Endothelial cell of umbilical vein (primary cell): ENCODE data around the gene NEURL1B.

Experiments
- CTCF ChIP-seq, 2 donors: IDR thresholded peaks; 1 replicate in 1 of 2; 2 replicates in 1 of 2; pipeline ENCODE4 v1.5.1; 2011; ENCODE audit warnings: low read length in 2 of 2, mild to moderate bottlenecking in 2 of 2, moderate library complexity in 2 of 2, control low read depth in 1 of 2, inconsistent platforms in 1 of 2, low read depth in 1 of 2; ENCODE audit not compliant: insufficient read depth in 1 of 2; ENCODE audit errors: extremely low read depth in 1 of 2
- EZH2 ChIP-seq: IDR thresholded peaks from 2 replicates; pipeline ENCODE4 v1.6.1; 2012; ENCODE audit warnings: borderline replicate concordance, low read depth, mild to moderate bottlenecking, moderate library complexity, low read length, inconsistent platforms; ENCODE audit not compliant: severe bottlenecking
- FOS ChIP-seq: IDR thresholded peaks from 2 replicates; pipeline ENCODE4 v1.6.1; 2011; ENCODE audit warnings: mild to moderate bottlenecking, low read length, moderate library complexity, borderline replicate concordance; ENCODE audit not compliant: insufficient read depth
- JUN ChIP-seq: IDR thresholded peaks from 2 replicates; pipeline ENCODE4 v1.6.1; 2011; ENCODE audit warnings: borderline replicate concordance, low read depth; ENCODE audit not compliant: insufficient read length, insufficient read depth
- MAX ChIP-seq: IDR thresholded peaks from 2 replicates; pipeline ENCODE4 v1.6.1; 2011; ENCODE audit not compliant: insufficient read depth, insufficient read length
- MYC ChIP-seq: IDR thresholded peaks from one replicate; pipeline ENCODE4 v1.6.1; 2011; ENCODE audit warnings: mild to moderate bottlenecking, low read depth, low read length
- POLR2A ChIP-seq: IDR thresholded peaks from 2 replicates; pipeline ENCODE4 v1.6.1; 2012; ENCODE audit warnings: low read depth, mild to moderate bottlenecking, control low read depth, low read length
- POLR2AphosphoS5 ChIP-seq: IDR thresholded peaks from 2 replicates; pipeline ENCODE4 v1.6.1; 2012; ENCODE audit warnings: low read depth, mild to moderate bottlenecking, control low read depth, low read length, moderate library complexity; ENCODE audit not compliant: insufficient read depth

- no peak for TF ChIP-seq MAX
- TF ChIP-seq CTCF (IDR thresholded peaks at IDR 0.05; ENCODE audit: extremely low read depth in 1 of 2, insufficient read depth in 1 of 2, low read depth in 1 of 2, low read length in 2 of 2), result no peak
- no peak for TF ChIP-seq EZH2
- no peak for TF ChIP-seq POLR2A
- TF ChIP-seq POLR2AphosphoS5, result no peak
- TF ChIP-seq MYC, result no peak
- no peak for TF ChIP-seq FOS
- TF ChIP-seq JUN, result no peak
Measured at GRCh38 chr5:172706796-172707195, 65.7 kb downstream of the NEURL1B start.
